ENCODE data around the gene GPR65.

The GPR65 gene, protein sequence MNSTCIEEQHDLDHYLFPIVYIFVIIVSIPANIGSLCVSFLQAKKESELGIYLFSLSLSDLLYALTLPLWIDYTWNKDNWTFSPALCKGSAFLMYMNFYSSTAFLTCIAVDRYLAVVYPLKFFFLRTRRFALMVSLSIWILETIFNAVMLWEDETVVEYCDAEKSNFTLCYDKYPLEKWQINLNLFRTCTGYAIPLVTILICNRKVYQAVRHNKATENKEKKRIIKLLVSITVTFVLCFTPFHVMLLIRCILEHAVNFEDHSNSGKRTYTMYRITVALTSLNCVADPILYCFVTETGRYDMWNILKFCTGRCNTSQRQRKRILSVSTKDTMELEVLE
- total RNA-seq = 40.7 to 99.1 (median 61.2) reads per million in 3 donors

DNA sequence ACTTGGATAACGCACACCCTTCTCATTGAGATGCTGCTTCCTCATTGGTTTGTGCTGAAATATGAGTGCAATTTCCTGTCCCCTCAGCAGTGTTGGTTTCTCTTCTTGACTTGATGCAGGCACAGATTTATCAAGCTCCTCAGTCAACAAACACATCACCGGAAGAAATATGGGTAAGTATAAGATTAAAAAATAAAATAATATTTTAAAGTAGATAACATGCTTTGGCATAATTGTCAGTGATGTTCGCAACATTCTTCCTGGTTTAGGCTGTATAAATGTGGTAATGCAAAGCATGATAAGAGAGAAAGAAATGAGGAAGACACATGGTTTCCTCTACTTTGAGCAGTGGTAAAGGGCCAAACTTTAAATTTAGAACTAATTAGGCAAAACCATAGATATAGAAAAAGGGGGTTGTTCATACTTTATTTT is at the start of gene GPR65:
TSS of gene GPR65 (plus strand) at position 86 of the 432 bp plus-strand sequence. CDS start 5,713 bp downstream, outside the sequence.
- Histone ChIP-seq H3K9me3 (ENCODE audit: control insufficient read depth, low read length) (no peaks in the 10 kb centered on the region), H3K27me3 (replicated peaks; ENCODE audit: control insufficient read depth, insufficient read depth, low read length, poor library complexity, severe bottlenecking) (no peaks in the 10 kb centered on the region), H3K4me1 (ENCODE audit: control insufficient read depth, insufficient read depth, low read length, poor library complexity, severe bottlenecking) (peaks cover 22% of the 10 kb centered on the region), H3K4me3 (ENCODE audit: insufficient read depth, low read depth, low read length, poor library complexity, severe bottlenecking) (peak within 1 kb of the TSS; percentile 46), H3K27ac (ENCODE audit: insufficient read depth, low read length, poor library complexity, severe bottlenecking) (peak within 1 kb of the TSS; percentile 81), H3K36me3 (ENCODE audit: control insufficient read depth, insufficient read depth, low read length) (no peaks in the 10 kb centered on the region)
- DNase-seq = peak; percentile 5 to 27 (median 13)

DNA sequence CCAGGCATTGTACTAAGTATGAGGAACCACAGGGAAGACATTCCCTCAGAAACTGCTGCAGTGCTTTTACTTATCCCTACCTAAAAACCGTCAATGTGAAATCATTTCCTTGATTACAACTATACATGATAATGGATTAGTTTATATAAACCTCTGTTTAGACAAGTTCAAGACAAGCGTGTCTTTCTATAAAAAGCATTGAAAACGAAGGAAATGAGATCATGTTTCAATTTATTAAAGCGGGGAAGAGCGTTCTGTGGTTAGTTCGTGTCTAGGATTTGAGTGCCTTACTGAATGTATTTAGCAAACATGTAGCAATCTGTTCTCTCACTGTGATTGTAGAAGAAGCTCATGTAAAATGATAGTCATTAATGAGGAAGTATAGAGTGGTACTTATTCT is 49.4 kb upstream of the GPR65 start:
- Histone ChIP-seq H3K9me3 (ENCODE audit: control insufficient read depth, low read length) (no peaks in the 10 kb centered on the region), H3K27me3 (replicated peaks; ENCODE audit: control insufficient read depth, insufficient read depth, low read length, poor library complexity, severe bottlenecking) (no peaks in the 10 kb centered on the region), H3K4me3 (ENCODE audit: insufficient read depth, low read depth, low read length, poor library complexity, severe bottlenecking) (no peak overlapping the region), H3K4me1 (ENCODE audit: control insufficient read depth, insufficient read depth, low read length, poor library complexity, severe bottlenecking) (peaks cover 14% of the 10 kb centered on the region), H3K27ac (ENCODE audit: insufficient read depth, low read length, poor library complexity, severe bottlenecking) (no peak overlapping the region), H3K36me3 (ENCODE audit: control insufficient read depth, insufficient read depth, low read length) (no peaks in the 10 kb centered on the region)
- DNase-seq = no peak

DNA sequence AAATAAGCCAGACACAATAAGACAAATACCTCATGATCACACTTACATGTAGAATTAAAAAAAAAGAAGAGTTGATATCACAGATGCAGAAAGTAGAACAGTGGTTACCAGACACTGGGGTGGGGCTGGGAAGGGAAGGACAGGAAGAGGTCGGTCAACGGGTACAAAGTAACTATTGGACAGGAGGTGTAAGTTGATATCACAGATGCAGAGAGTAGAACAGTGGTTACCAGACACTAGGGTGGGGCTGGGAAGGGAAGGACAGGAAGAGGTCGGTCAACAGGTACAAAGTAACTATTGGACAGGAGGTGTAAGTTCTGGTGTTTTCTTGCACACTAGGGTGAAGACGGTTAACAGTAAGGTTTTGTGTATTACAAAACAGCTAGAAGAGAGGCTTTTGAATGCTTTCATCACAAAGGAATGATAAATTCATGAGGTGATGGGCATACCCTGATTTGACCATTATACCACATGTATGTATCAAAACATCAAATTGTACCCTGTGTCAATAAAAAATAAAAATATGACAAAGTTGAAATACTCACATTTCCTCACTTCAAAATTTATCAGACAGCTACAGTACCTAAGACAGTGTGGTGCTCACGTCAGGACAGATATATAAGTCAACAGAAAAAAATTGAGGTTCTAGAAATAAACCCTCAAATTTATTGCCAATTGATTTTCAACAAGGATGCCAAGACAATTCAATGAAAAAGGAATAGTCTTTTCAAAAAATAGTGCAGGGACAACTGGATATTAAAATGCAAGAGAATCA is 44.7 kb upstream of the GPR65 start:
- Histone ChIP-seq H3K27me3 (replicated peaks; ENCODE audit: control insufficient read depth, insufficient read depth, low read length, poor library complexity, severe bottlenecking) (no peaks in the 10 kb centered on the region), H3K4me1 (ENCODE audit: control insufficient read depth, insufficient read depth, low read length, poor library complexity, severe bottlenecking) (peaks cover 2% of the 10 kb centered on the region), H3K27ac (ENCODE audit: insufficient read depth, low read length, poor library complexity, severe bottlenecking) (peak overlapping the region; percentile 31), H3K4me3 (ENCODE audit: insufficient read depth, low read depth, low read length, poor library complexity, severe bottlenecking) (no peak overlapping the region), H3K36me3 (ENCODE audit: control insufficient read depth, insufficient read depth, low read length) (peaks cover 9% of the 10 kb centered on the region), H3K9me3 (ENCODE audit: control insufficient read depth, low read length) (no peaks in the 10 kb centered on the region)
- DNase-seq = peak; percentile 5 to 44 (median 20)

DNA sequence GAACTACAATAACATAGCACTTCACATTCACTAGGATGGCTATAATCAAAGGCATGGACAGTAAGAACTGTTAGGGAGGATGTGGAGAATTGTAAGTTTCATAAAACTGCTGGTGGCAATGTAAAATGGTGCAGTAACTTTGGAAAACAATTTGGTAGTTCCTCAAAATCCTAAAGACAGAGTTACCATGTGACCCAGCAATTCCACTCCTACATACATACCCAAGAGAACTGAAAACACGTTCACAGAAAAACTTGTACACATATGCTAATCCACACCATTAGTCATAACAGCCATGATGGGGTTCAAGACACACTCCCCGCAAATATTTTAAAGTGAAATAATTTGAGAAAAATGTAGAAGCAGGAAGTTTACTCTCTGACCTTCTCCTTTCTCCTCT is 43.7 kb upstream of the GPR65 start:
- peaks cover 17% of the 10 kb centered on the region for H3K36me3 ChIP-seq (ENCODE audit: control insufficient read depth, insufficient read depth, low read length)
- H3K4me3 ChIP-seq (ENCODE audit: insufficient read depth, low read depth, low read length, poor library complexity, severe bottlenecking) = no peak overlapping the region
- no peak for DNase-seq
- no peaks in the 10 kb centered on the region for H3K27me3 ChIP-seq (replicated peaks; ENCODE audit: control insufficient read depth, insufficient read depth, low read length, poor library complexity, severe bottlenecking)
- H3K27ac ChIP-seq (ENCODE audit: insufficient read depth, low read length, poor library complexity, severe bottlenecking) = no peak overlapping the region
- H3K9me3 ChIP-seq (ENCODE audit: control insufficient read depth, low read length) = no peaks in the 10 kb centered on the region
- H3K4me1 ChIP-seq (ENCODE audit: control insufficient read depth, insufficient read depth, low read length, poor library complexity, severe bottlenecking) = no peaks in the 10 kb centered on the region

DNA sequence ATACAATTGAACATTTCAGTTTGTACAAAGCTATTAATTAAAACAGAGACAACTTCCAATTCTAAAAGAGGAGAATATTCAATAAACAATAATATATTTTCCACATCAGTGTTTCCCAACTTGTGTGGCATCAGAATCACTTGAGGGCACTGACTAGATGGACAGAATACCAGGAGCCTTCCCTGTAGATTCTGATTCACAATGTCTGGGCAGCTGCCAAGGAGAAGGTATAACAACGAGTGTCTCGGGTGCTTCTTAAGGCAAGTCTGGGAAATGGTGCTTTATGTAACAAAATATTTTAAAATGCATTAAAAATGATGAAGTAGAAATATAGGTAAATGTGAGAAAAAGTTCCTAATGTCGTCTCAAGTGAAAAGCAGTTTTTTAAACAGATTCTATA is 38.1 kb upstream of the GPR65 start:
- Histone ChIP-seq H3K27me3 (replicated peaks; ENCODE audit: control insufficient read depth, insufficient read depth, low read length, poor library complexity, severe bottlenecking) (no peaks in the 10 kb centered on the region), H3K4me1 (ENCODE audit: control insufficient read depth, insufficient read depth, low read length, poor library complexity, severe bottlenecking) (no peaks in the 10 kb centered on the region), H3K4me3 (ENCODE audit: insufficient read depth, low read depth, low read length, poor library complexity, severe bottlenecking) (no peak overlapping the region), H3K9me3 (ENCODE audit: control insufficient read depth, low read length) (no peaks in the 10 kb centered on the region), H3K27ac (ENCODE audit: insufficient read depth, low read length, poor library complexity, severe bottlenecking) (no peak overlapping the region), H3K36me3 (ENCODE audit: control insufficient read depth, insufficient read depth, low read length) (peaks cover 35% of the 10 kb centered on the region)
- no peak for DNase-seq

DNA sequence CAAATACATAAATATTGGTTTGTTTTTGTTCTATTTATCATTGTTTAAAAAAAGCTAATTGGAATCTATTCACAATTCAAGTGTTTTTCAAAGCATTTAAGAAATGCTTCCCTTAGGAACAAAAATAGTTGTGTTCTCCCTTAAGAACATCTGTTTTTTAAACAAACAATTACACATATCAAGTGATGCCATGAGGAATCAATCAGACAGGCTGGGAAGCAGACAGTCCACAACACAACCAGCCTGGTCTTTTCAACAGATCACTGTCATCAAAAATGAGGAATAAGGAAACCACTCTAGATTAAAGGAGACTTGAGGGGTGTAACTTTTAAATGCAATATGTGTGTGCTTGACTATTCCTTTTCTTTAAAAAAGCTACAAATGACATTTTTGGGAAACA is 37.4 kb upstream of the GPR65 start:
- H3K9me3 ChIP-seq (ENCODE audit: control insufficient read depth, low read length) = no peaks in the 10 kb centered on the region
- H3K4me3 ChIP-seq (ENCODE audit: insufficient read depth, low read depth, low read length, poor library complexity, severe bottlenecking) = no peak overlapping the region
- H3K4me1 ChIP-seq (ENCODE audit: control insufficient read depth, insufficient read depth, low read length, poor library complexity, severe bottlenecking) = no peaks in the 10 kb centered on the region
- H3K27me3 ChIP-seq (replicated peaks; ENCODE audit: control insufficient read depth, insufficient read depth, low read length, poor library complexity, severe bottlenecking) = no peaks in the 10 kb centered on the region
- H3K36me3 ChIP-seq (ENCODE audit: control insufficient read depth, insufficient read depth, low read length) = peaks cover 35% of the 10 kb centered on the region
- DNase-seq = no peak
- H3K27ac ChIP-seq (ENCODE audit: insufficient read depth, low read length, poor library complexity, severe bottlenecking) = no peak overlapping the region

DNA sequence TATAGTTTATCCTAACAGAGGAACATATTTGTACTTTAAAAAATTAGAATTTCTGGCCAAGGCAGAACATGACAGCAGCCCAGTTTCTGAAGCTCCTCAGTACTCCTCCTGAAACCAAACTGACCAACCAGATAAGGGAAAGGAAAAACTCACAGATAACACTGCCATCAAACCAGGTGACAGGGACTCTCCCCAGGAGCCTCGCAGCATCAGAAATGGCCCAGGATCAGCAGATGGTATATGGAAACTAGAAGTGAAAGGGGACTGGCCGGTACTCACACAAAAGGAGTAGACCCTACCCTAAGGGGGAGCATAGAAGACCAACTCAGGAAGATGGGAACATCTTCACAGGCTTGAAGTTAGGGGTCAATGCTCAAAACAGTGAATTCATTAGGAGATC is 33.9 kb upstream of the GPR65 start:
- no peak for DNase-seq
- H3K27me3 ChIP-seq (replicated peaks; ENCODE audit: control insufficient read depth, insufficient read depth, low read length, poor library complexity, severe bottlenecking) = no peaks in the 10 kb centered on the region
- H3K4me1 ChIP-seq (ENCODE audit: control insufficient read depth, insufficient read depth, low read length, poor library complexity, severe bottlenecking) = no peaks in the 10 kb centered on the region
- H3K4me3 ChIP-seq (ENCODE audit: insufficient read depth, low read depth, low read length, poor library complexity, severe bottlenecking) = no peak overlapping the region
- no peak overlapping the region for H3K27ac ChIP-seq (ENCODE audit: insufficient read depth, low read length, poor library complexity, severe bottlenecking)
- H3K9me3 ChIP-seq (ENCODE audit: control insufficient read depth, low read length) = no peaks in the 10 kb centered on the region
- H3K36me3 ChIP-seq (ENCODE audit: control insufficient read depth, insufficient read depth, low read length) = peaks cover 20% of the 10 kb centered on the region

DNA sequence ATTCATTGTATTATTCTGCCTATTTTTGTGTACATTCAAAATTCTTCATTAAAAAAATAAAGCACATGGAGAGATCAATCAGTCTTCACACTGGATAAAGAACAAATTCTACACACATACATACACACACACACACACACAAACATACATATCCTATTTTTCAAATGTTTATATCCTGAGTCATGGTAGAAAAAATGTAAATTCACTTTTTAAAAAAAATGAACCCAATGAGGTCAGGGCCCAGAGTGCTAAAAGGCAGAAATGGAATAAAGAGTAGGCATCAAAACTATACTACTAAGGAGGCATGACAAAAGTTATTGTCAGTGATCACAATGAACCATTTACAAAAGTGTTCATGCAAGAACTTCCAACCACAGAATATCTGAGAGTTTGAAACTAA is 29.3 kb upstream of the GPR65 start:
- Histone ChIP-seq H3K4me3 (ENCODE audit: insufficient read depth, low read depth, low read length, poor library complexity, severe bottlenecking) (no peak overlapping the region), H3K4me1 (ENCODE audit: control insufficient read depth, insufficient read depth, low read length, poor library complexity, severe bottlenecking) (no peaks in the 10 kb centered on the region), H3K9me3 (ENCODE audit: control insufficient read depth, low read length) (no peaks in the 10 kb centered on the region), H3K27ac (ENCODE audit: insufficient read depth, low read length, poor library complexity, severe bottlenecking) (no peak overlapping the region), H3K36me3 (ENCODE audit: control insufficient read depth, insufficient read depth, low read length) (peaks cover 11% of the 10 kb centered on the region), H3K27me3 (replicated peaks; ENCODE audit: control insufficient read depth, insufficient read depth, low read length, poor library complexity, severe bottlenecking) (no peaks in the 10 kb centered on the region)
- no peak for DNase-seq

DNA sequence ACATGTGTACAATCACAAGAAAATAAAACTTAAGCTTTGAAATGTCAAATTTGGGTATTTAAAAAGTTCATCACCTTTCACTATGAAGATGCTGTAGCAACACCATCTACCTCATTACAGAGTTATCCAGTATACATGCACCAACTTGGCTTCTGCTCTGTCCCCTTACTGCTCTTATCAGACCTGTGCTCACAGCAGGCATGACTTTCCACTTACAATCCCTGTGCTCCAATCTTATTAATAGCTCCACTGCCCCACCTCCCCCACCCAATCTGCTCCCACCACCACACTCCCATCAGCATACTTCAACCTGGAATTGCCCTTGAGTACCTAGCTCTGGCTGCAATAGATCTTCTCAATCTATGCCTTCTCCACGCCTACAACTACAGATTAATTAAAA is 25.2 kb upstream of the GPR65 start:
- Histone ChIP-seq H3K9me3 (ENCODE audit: control insufficient read depth, low read length) (no peaks in the 10 kb centered on the region), H3K27me3 (replicated peaks; ENCODE audit: control insufficient read depth, insufficient read depth, low read length, poor library complexity, severe bottlenecking) (no peaks in the 10 kb centered on the region), H3K36me3 (ENCODE audit: control insufficient read depth, insufficient read depth, low read length) (peaks cover 15% of the 10 kb centered on the region), H3K4me3 (ENCODE audit: insufficient read depth, low read depth, low read length, poor library complexity, severe bottlenecking) (no peak overlapping the region), H3K4me1 (ENCODE audit: control insufficient read depth, insufficient read depth, low read length, poor library complexity, severe bottlenecking) (no peaks in the 10 kb centered on the region), H3K27ac (ENCODE audit: insufficient read depth, low read length, poor library complexity, severe bottlenecking) (no peak overlapping the region)
- DNase-seq = no peak

All from effector memory CD4-positive, alpha-beta T cell (primary cell).